HepG2 (cell line): Measurements from ENCODE around the gene RFX2. TPM values are rescaled to one million over a fixed set of nuclear protein-coding genes. Genes with fewer than 3 reads are reported as not detected.

Source experiments
- ATAC-seq: fragments of 200-7000 bp; cut with Tn5 transposase; 3 replicates; pipeline ENCODE4 v1.9.1; 2020; ENCODE audit warnings: mild to moderate bottlenecking, moderate library complexity
- BruUV-seq: library from RNA; stranded (reverse); fragments of 400-500 nt; replicated peaks from 2 replicates; lab custom pipeline; 2021; lab: Mats Ljungman, UMichigan
- CTCF ChIA-PET: fragments of 300-600 bp; formaldehyde crosslinking; extraction: SDS; loops from one replicate; lab custom pipeline; 2021; ENCODE audit warnings: low total read pairs, inconsistent platforms, low intra/inter-chr PET ratio; lab: Yijun Ruan, JAX
- POLR2A ChIA-PET: fragments of 350-600 bp; sonication (Branson Sonifier 250); formaldehyde crosslinking; loops from one replicate; lab custom pipeline; 2020; ENCODE audit warnings: antibody characterized with exemption, inconsistent platforms; lab: Yijun Ruan, JAX
- DNase-seq: peaks from one replicate; pipeline ENCODE4 v3.0.0-alpha.2; 2015; ENCODE audit warnings: low spot score
- FAIRE-seq: peaks from 3 replicates; lab custom pipeline; 2011; peaks lifted over from hg19 to GRCh38; lab: Jason Lieb, UNC
- H2AFZ ChIP-seq: one replicate; pipeline ENCODE4 v1.6.1; 2011; ENCODE audit warnings: low read length, inconsistent platforms
- H3K27ac ChIP-seq: fragments of 300-600 bp; 3 replicates; pipeline ENCODE4 v1.8.0; 2011; ENCODE audit warnings: mixed run types, mild to moderate bottlenecking, mixed read lengths, low read length, inconsistent platforms; ENCODE audit not compliant: insufficient read depth; ENCODE audit errors: extremely low read length
- H3K27me3 ChIP-seq, 2 experiments: fragments of 200-600 bp in 1 of 2; 2 replicates in 1 of 2; 3 replicates in 1 of 2; pipeline versions ENCODE4 v1.6.0 to v1.8.0; 2011; ENCODE audit warnings: low read length in 2 of 2, mild to moderate bottlenecking in 2 of 2, moderate library complexity in 2 of 2, inconsistent platforms in 1 of 2; ENCODE audit not compliant: insufficient read depth in 2 of 2, control insufficient read depth in 1 of 2
- H3K36me3 ChIP-seq, 2 experiments: fragments of 200-600 bp in 1 of 2; replicated peaks in 1 of 2; 2 replicates in 1 of 2; 3 replicates in 1 of 2; pipeline versions ENCODE4 v1.5.1 to v1.8.0; 2011; ENCODE audit warnings: low read length in 2 of 2, inconsistent platforms in 1 of 2; ENCODE audit not compliant: insufficient read depth in 2 of 2, control insufficient read depth in 1 of 2
- H3K4me1 ChIP-seq: 2 replicates; pipeline ENCODE4 v1.5.1; 2012; ENCODE audit warnings: low read length, inconsistent platforms; ENCODE audit not compliant: insufficient read depth
- H3K4me2 ChIP-seq: 2 replicates; pipeline ENCODE4 v1.6.0; 2011; ENCODE audit warnings: low read depth, low read length, inconsistent platforms
- H3K4me3 ChIP-seq, 3 experiments: fragments of 200-600 bp in 1 of 3; sonication (generic), shearing (Covaris generic) in 1 of 3; replicated peaks in 1 of 3; 2 replicates each; pipeline ENCODE4 v1.5.1; 2011 to 2016; ENCODE audit warnings: low read length in 3 of 3, inconsistent platforms in 2 of 3, low read depth in 2 of 3, mild to moderate bottlenecking in 2 of 3, control low read depth in 1 of 3, mixed read lengths in 1 of 3; ENCODE audit not compliant: insufficient read depth in 1 of 3
- H3K79me2 ChIP-seq: one replicate; pipeline ENCODE4 v1.6.1; 2011; ENCODE audit warnings: low read length, inconsistent platforms; ENCODE audit not compliant: insufficient read depth
- H3K9ac ChIP-seq: 2 replicates; pipeline ENCODE4 v1.6.0; 2011; ENCODE audit warnings: mild to moderate bottlenecking, low read depth, low read length, inconsistent platforms; ENCODE audit not compliant: insufficient read depth
- H3K9me3 ChIP-seq: 2 replicates; pipeline ENCODE4 v1.5.1; 2012; ENCODE audit warnings: mild to moderate bottlenecking, low read length
- H4K20me1 ChIP-seq: 2 replicates; pipeline ENCODE4 v1.6.0; 2011; ENCODE audit warnings: inconsistent platforms, mild to moderate bottlenecking, low read length, moderate library complexity; ENCODE audit not compliant: insufficient read depth
- BRCA1 ChIP-seq: sonication (generic); formaldehyde crosslinking; IDR thresholded peaks from 2 replicates; pipeline ENCODE4 v1.4.0; 2020; ENCODE audit warnings: missing genetic modification reagents
- DNMT1 ChIP-seq: sonication (generic); formaldehyde crosslinking; IDR thresholded peaks from 2 replicates; pipeline ENCODE4 v1.5.1; 2020; ENCODE audit warnings: mild to moderate bottlenecking, missing genetic modification reagents
- JARID2 ChIP-seq: sonication (generic); formaldehyde crosslinking; IDR thresholded peaks from 2 replicates; pipeline ENCODE4 v1.8.1; 2023; ENCODE audit warnings: missing genetic modification reagents, inconsistent platforms; ENCODE audit not compliant: insufficient replicate concordance
- ZNF550 ChIP-seq: sonication (generic); formaldehyde crosslinking; IDR thresholded peaks from 2 replicates; pipeline ENCODE4 v1.4.0; 2020; ENCODE audit warnings: mild to moderate bottlenecking, missing genetic modification reagents, borderline replicate concordance
- ZNF572 ChIP-seq: sonication (generic); formaldehyde crosslinking; IDR thresholded peaks from 2 replicates; pipeline ENCODE4 v1.5.1; 2020; ENCODE audit warnings: mild to moderate bottlenecking, missing genetic modification reagents
- ZNF629 ChIP-seq: sonication (generic); formaldehyde crosslinking; conservative IDR thresholded peaks from 2 replicates; pipeline ENCODE4 v1.5.0; 2020; ENCODE audit warnings: missing genetic modification reagents
- WGBS: methylation state at CpG from one replicate; pipeline ENCODE4 v1.1.6; 2017; ENCODE audit warnings: low lambda C conversion rate; 5-methylcytosine and 5-hydroxymethylcytosine counted together
- in situ Hi-C: cut with HindIII; loops from 2 replicates; pipeline ENCODE4 v1.10.0; 2017; ENCODE audit warnings: low pct_unique_long_range_greater_than_20kb; ENCODE audit not compliant: extremely low pct_ligation_motif_present
- intact Hi-C: fragments of 100-400 bp; cut with micrococcal nuclease; formaldehyde crosslinking; loops from one replicate; pipeline ENCODE4 v1.10.0; 2022; ENCODE audit not compliant: unreplicated experiment
- polyA plus RNA-seq, 8 experiments: library from polyadenylated mRNA; depleted of rRNA in 3 of 8; stranded (reverse) in 7 of 8; unstranded in 1 of 8; fragments of >200 nt; fragmentation: Illumina TruSeq in 4 of 8; extraction: Trizol in 4 of 8; gene quantifications; 2 replicates each; pipeline versions ENCODE4 v1.2.1 to v1.2.3, GENCODE V29; 2011 to 2016; ENCODE audit warnings: low read depth in 4 of 8, missing spikeins in 1 of 8, mixed read lengths in 1 of 8; ENCODE audit not compliant: insufficient read depth in 1 of 8
- total RNA-seq, 5 experiments: library from RNA; depleted of rRNA; stranded (reverse); fragments of >200 nt; fragmentation: Illumina TruSeq; extraction: Trizol; gene quantifications; 2 replicates each; pipeline ENCODE4 v1.2.3, GENCODE V29; 2016; ENCODE audit warnings: low read depth in 1 of 5
- TF ChIP-seq, protein P1 (sequence below): sonication (generic); formaldehyde crosslinking; IDR thresholded peaks from 2 replicates; pipeline ENCODE4 v1.4.0; 2020; ENCODE audit warnings: mild to moderate bottlenecking, low read depth, missing genetic modification reagents
- TF ChIP-seq, protein P2 (sequence below): sonication (generic); formaldehyde crosslinking; IDR thresholded peaks from 2 replicates; pipeline ENCODE4 v1.4.0; 2020; ENCODE audit warnings: missing genetic modification reagents
- TF ChIP-seq, protein P3 (sequence below): sonication (generic); formaldehyde crosslinking; IDR thresholded peaks from 2 replicates; pipeline ENCODE4 v1.5.1; 2020; ENCODE audit warnings: missing genetic modification reagents, mild to moderate bottlenecking, borderline replicate concordance

RFX2 gene
- total and polyA plus RNA-seq, 2 of the 13 experiments (the other 11 are each of a cell fraction or from before 2014, with no cell fraction given), result 2.8 to 3.3 TPM

DNA sequence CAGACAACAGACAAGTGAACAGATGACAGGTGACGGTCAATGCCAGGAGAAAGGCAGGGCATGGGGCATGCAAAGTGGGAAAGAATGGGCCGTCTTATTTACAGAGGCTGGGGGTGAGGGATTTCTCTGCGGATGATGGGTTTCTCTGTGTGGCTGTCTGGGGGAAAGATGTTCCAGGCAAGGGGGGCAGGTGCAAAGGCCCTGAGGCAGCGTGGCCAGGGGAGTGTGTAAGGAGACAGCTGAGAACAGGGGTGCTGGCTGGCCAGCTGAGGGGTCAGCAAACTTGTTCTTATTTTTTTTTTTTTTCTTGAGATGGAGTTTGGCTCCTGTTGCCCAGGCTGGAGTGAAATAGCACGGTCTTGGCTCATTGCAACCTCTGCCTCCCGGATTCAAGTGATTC is 110.6 kb downstream of the RFX2 start:
- Histone ChIP-seq H4K20me1 (no peaks in the 10 kb centered on the region), H2AFZ (no peak overlapping the region), H3K36me3 (no peaks in the 10 kb centered on the region), H3K4me2 (no peak overlapping the region), H3K9ac (no peak overlapping the region), H3K4me1 (peaks cover 2% of the 10 kb centered on the region), H3K9me3 (no peaks in the 10 kb centered on the region), H3K4me3 (no peak overlapping the region), H3K27ac (no peak overlapping the region), H3K79me2 (no peaks in the 10 kb centered on the region), H3K27me3 (no peaks in the 10 kb centered on the region; a peak in 1 of 5 replicates)
- ATAC-seq (no peak), DNase-seq (no peak), FAIRE-seq (no peak)
- POLR2A ChIA-PET, result no interaction called here
- WGBS, result 73% methylated on average over 6 of the region's 6 CpGs
- CTCF ChIA-PET, result no interaction called here
- TF ChIP-seq, protein P1, sequence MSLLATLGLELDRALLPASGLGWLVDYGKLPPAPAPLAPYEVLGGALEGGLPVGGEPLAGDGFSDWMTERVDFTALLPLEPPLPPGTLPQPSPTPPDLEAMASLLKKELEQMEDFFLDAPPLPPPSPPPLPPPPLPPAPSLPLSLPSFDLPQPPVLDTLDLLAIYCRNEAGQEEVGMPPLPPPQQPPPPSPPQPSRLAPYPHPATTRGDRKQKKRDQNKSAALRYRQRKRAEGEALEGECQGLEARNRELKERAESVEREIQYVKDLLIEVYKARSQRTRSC (CRISPR knock-in tag), result no peak
- TF ChIP-seq ZNF550 (CRISPR knock-in tag) (no peak), BRCA1 (CRISPR knock-in tag) (no peak), JARID2 (CRISPR knock-in tag) (no peak), DNMT1 (CRISPR knock-in tag) (no peak), ZNF572 (CRISPR knock-in tag) (no peak), ZNF629 (no peak)
- TF ChIP-seq, protein P2, sequence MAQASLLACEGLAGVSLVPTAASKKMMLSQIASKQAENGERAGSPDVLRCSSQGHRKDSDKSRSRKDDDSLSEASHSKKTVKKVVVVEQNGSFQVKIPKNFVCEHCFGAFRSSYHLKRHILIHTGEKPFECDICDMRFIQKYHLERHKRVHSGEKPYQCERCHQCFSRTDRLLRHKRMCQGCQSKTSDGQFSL, result no peak
- TF ChIP-seq, protein P3, sequence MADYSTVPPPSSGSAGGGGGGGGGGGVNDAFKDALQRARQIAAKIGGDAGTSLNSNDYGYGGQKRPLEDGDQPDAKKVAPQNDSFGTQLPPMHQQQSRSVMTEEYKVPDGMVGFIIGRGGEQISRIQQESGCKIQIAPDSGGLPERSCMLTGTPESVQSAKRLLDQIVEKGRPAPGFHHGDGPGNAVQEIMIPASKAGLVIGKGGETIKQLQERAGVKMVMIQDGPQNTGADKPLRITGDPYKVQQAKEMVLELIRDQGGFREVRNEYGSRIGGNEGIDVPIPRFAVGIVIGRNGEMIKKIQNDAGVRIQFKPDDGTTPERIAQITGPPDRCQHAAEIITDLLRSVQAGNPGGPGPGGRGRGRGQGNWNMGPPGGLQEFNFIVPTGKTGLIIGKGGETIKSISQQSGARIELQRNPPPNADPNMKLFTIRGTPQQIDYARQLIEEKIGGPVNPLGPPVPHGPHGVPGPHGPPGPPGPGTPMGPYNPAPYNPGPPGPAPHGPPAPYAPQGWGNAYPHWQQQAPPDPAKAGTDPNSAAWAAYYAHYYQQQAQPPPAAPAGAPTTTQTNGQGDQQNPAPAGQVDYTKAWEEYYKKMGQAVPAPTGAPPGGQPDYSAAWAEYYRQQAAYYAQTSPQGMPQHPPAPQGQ (CRISPR knock-in tag), result no peak
- no TSS peak for BruUV-seq
- intact Hi-C loops (no loop called here), in situ Hi-C loops (no loop called here)
